Stimulated activated CD8-positive, alpha-beta memory T cell treated with anti-CD3 and anti-CD28 coated beads, Interleukin-4, amount 100 ng/mL, for 4 hours (primary cell): Measurements from ENCODE around the gene DDA1.

Experiments
- DNase-seq, 2 donors: peaks; one replicate each; pipeline ENCODE4 v3.0.0-alpha.2; 2020; ENCODE audit warnings: low read depth in 2 of 2, low spot score in 1 of 2

The DDA1 gene

GRCh38 chr19:17328517-17329365 lies 19.4 kb downstream of the DDA1 start:
- DNase-seq = peak in 1 of 2 donors; percentile 23

GRCh38 chr19:17329366-17330261 lies 20.3 kb downstream of the DDA1 start:
- no peak for DNase-seq

GRCh38 chr19:17330262-17331044 lies 21.1 kb downstream of the DDA1 start:
- no peak for DNase-seq

GRCh38 chr19:17331045-17331558 lies 21.7 kb downstream of the DDA1 start:
- DNase-seq = no peak

GRCh38 chr19:17332360-17332676 lies 23.0 kb downstream of the DDA1 start:
- DNase-seq = no peak

GRCh38 chr19:17332677-17333581 lies 23.6 kb downstream of the DDA1 start:
- DNase-seq = no peak

- DNase-seq = peak; percentile 46 to 67
These were observed 24.4 kb downstream of the DDA1 start for GRCh38 chr19:17333611-17334413.

GRCh38 chr19:17334414-17335409 lies 25.3 kb downstream of the DDA1 start, which contains the start of gene ANO8:
Gene ANO8 (minus strand): TSS chr19:17334855. CDS start chr19:17334670, 185 bp downstream.
- DNase-seq = peak; percentile 90 to 93

GRCh38 chr19:17335575-17335974 lies 26.2 kb downstream of the DDA1 start:
- no peak for DNase-seq

GRCh38 chr19:17336872-17337674 lies 27.7 kb downstream of the DDA1 start, which contains the start of gene GTPBP3:
Gene GTPBP3 (plus strand): TSS chr19:17337553. CDS start chr19:17337612, 59 bp downstream.
- DNase-seq = peak; percentile 89 to 96

- DNase-seq = no peak
These were observed 28.5 kb downstream of the DDA1 start for GRCh38 chr19:17337675-17338432.

GRCh38 chr19:17338433-17339078 lies 29.2 kb downstream of the DDA1 start:
- DNase-seq = no peak

GRCh38 chr19:17339088-17339741 lies 29.9 kb downstream of the DDA1 start:
- DNase-seq = no peak

- DNase-seq = no peak
These were observed 31.0 kb downstream of the DDA1 start for GRCh38 chr19:17340302-17340870.

GRCh38 chr19:17340871-17341357 lies 31.6 kb downstream of the DDA1 start:
- no peak for DNase-seq
